ENCODE measurements around the gene NOVA2. TPM values are rescaled to one million over a fixed set of nuclear protein-coding genes. Genes with fewer than 3 reads are reported as not detected.

NOVA2 gene
- total and polyA plus RNA-seq, 9 of the 15 experiments (the other 6 are each of a cell fraction or from before 2014, with no cell fraction given), result not detected

- TF ChIP-seq MYNN (IDR thresholded peaks at IDR 0.05) (0 out of 2 replicates have a peak, but pooled peaks have one; percentile 14), MYNN (CRISPR knock-in tag; IDR thresholded peaks at IDR 0.05) (no peak), ZNF830 (CRISPR knock-in tag; IDR thresholded peaks at IDR 0.05) (no peak), DIDO1 (tag; IDR thresholded peaks at IDR 0.05; ENCODE audit: low read depth) (no peak), POLR2G (IDR thresholded peaks at IDR 0.05; ENCODE audit: low read depth, low read length) (peak; percentile 70), CREB5 (CRISPR knock-in tag; IDR thresholded peaks at IDR 0.05) (no peak), ZNF717 (CRISPR knock-in tag; IDR thresholded peaks at IDR 0.05) (no peak), ZNF280A (IDR thresholded peaks at IDR 0.05; ENCODE audit: low read depth, partially characterized antibody) (no peak), NFIC (IDR thresholded peaks at IDR 0.05) (no peak), HDAC6 (IDR thresholded peaks at IDR 0.05; ENCODE audit: low read depth, low read length) (no peak), ELF4 (CRISPR knock-in tag; IDR thresholded peaks at IDR 0.05) (no peak), ZNF583 (CRISPR knock-in tag; IDR thresholded peaks at IDR 0.05) (peak; percentile 65; the same call in 1 of the 2 replicates), HEY1 (CRISPR knock-in tag; IDR thresholded peaks at IDR 0.05; ENCODE audit: borderline replicate concordance) (no peak), ZNF512 (tag; IDR thresholded peaks at IDR 0.05) (no peak), CBFB (CRISPR knock-in tag; IDR thresholded peaks at IDR 0.05) (no peak), PTRF (tag; IDR thresholded peaks at IDR 0.05) (no peak), TFE3 (CRISPR knock-in tag; IDR thresholded peaks at IDR 0.05) (no peak), CSDE1 (IDR thresholded peaks at IDR 0.05) (peak in 1 of 2 experiments; percentile 65; a peak in 2 of 4 replicates), FOXK1 (CRISPR knock-in tag; IDR thresholded peaks at IDR 0.05; ENCODE audit: borderline replicate concordance) (no peak), HOMEZ (CRISPR knock-in tag; IDR thresholded peaks at IDR 0.05) (no peak), RB1 (IDR thresholded peaks at IDR 0.05; ENCODE audit: low read depth) (peak; percentile 75)
These were observed 70.7 kb downstream of the NOVA2 start (continued) for GRCh38 chr19:45902651-45903625.
